OCI-LY7 (cell line): ENCODE data around the gene ELFN1.

ENCODE experiments used
- CTCF ChIP-seq: fragments of 200-600 bp; sonication (generic); conservative IDR thresholded peaks from 2 replicates; pipeline ENCODE4 v1.5.1; 2014; ENCODE audit warnings: mild to moderate bottlenecking, antibody characterized with exemption, low read length, moderate library complexity, mixed read lengths
- EZH2phosphoT487 ChIP-seq: fragments of 200-600 bp; sonication (generic); IDR thresholded peaks from 2 replicates; pipeline ENCODE4 v1.6.1; 2018; ENCODE audit warnings: low read depth, borderline replicate concordance, mild to moderate bottlenecking, mixed run types, antibody characterized with exemption, low read length, moderate library complexity, mixed read lengths

GRCh38 chr7:1644341-1645070 lies 25.6 kb upstream of the ELFN1 start:
- TF ChIP-seq CTCF, result no peak
- no peak for TF ChIP-seq EZH2phosphoT487
